Kasumi-1 (cell line): ENCODE results near the gene DDX31.

Experiments
- DNase-seq, 2 experiments: peaks; one replicate each; lab custom pipeline; 2025; lab: John Stamatoyannopoulos, UW

Gene DDX31

GRCh38 chr9:132546148-132547051 is 123.4 kb downstream of the DDX31 start:
- DNase-seq = peak; percentile 39 to 64

GRCh38 chr9:132545578-132545977 is 124.2 kb downstream of the DDX31 start:
- no peak for DNase-seq

GRCh38 chr9:132543960-132544359 is 125.8 kb downstream of the DDX31 start:
- no peak for DNase-seq

- no peak for DNase-seq
Observed at GRCh38 chr9:132543251-132543650, 126.5 kb downstream of the DDX31 start.
